Neural progenitor cell (in vitro differentiated cells): Measurements from ENCODE around the gene UHMK1.

Experiments used
- CTCF ChIP-seq: fragments of 200-600 bp; sonication (generic); IDR thresholded peaks from 2 replicates; pipeline ENCODE4 v1.5.1; 2017; ENCODE audit warnings: antibody characterized with exemption, mild to moderate bottlenecking
- EZH2 ChIP-seq: fragments of 200-600 bp; sonication (generic); IDR thresholded peaks from 2 replicates; pipeline ENCODE4 v1.6.1; 2017; ENCODE audit warnings: antibody characterized with exemption, mild to moderate bottlenecking, moderate library complexity

- TF ChIP-seq CTCF, result no peak
- TF ChIP-seq EZH2, result no peak
These were observed 71.2 kb downstream of the UHMK1 start for GRCh38 chr1:162568802-162569201.
